Endothelial cell of umbilical vein (primary cell): ENCODE data around the gene CFAP126.

ENCODE experiments used
- MYC ChIP-seq: IDR thresholded peaks from one replicate; pipeline ENCODE4 v1.6.1; 2011; ENCODE audit warnings: mild to moderate bottlenecking, low read depth, low read length
- POLR2A ChIP-seq: IDR thresholded peaks from 2 replicates; pipeline ENCODE4 v1.6.1; 2012; ENCODE audit warnings: low read depth, mild to moderate bottlenecking, control low read depth, low read length
- TF ChIP-seq, protein P1 (sequence below), 2 donors: IDR thresholded peaks; 1 replicate in 1 of 2; 2 replicates in 1 of 2; pipeline ENCODE4 v1.5.1; 2011; ENCODE audit warnings: low read length in 2 of 2, mild to moderate bottlenecking in 2 of 2, moderate library complexity in 2 of 2, control low read depth in 1 of 2, inconsistent platforms in 1 of 2, low read depth in 1 of 2; ENCODE audit not compliant: insufficient read depth in 1 of 2; ENCODE audit errors: extremely low read depth in 1 of 2

DNA sequence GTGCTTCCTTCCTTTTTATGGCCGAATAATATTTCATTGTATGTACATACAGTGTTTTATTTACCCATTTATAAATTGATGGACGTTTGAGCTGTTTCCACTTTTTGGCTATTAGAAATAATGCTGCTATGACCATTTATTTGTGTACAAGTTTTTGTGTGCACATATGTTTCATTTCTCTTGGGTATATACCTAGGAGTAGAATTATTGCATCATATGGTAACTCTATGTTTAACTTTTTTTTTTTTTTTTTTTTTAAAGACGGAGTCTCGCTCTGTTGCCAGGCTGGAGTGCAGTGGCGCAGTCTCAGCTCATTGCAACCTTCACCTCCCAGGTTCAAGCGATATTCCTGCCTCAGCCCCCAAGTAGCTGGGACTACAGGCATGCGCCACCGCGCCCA lies 34.5 kb downstream of the CFAP126 start:
- TF ChIP-seq MYC (no peak), POLR2A (no peak)
- TF ChIP-seq, protein P1, sequence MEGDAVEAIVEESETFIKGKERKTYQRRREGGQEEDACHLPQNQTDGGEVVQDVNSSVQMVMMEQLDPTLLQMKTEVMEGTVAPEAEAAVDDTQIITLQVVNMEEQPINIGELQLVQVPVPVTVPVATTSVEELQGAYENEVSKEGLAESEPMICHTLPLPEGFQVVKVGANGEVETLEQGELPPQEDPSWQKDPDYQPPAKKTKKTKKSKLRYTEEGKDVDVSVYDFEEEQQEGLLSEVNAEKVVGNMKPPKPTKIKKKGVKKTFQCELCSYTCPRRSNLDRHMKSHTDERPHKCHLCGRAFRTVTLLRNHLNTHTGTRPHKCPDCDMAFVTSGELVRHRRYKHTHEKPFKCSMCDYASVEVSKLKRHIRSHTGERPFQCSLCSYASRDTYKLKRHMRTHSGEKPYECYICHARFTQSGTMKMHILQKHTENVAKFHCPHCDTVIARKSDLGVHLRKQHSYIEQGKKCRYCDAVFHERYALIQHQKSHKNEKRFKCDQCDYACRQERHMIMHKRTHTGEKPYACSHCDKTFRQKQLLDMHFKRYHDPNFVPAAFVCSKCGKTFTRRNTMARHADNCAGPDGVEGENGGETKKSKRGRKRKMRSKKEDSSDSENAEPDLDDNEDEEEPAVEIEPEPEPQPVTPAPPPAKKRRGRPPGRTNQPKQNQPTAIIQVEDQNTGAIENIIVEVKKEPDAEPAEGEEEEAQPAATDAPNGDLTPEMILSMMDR (IDR thresholded peaks at IDR 0.05; ENCODE audit: extremely low read depth in 1 of 2, insufficient read depth in 1 of 2, low read depth in 1 of 2, low read length in 2 of 2), result no peak
